Fibroblast of pulmonary artery (primary cell): ENCODE data around the gene SORCS2.
A peak's percentile ranks its signal among the peaks of the same experiment; 100 is the strongest.

ENCODE experiments used
- DNase-seq: peaks from one replicate; pipeline ENCODE4 v3.0.0-alpha.2; 2010; ENCODE audit warnings: low read depth
- H3K4me3 ChIP-seq: replicated peaks from 2 replicates; pipeline ENCODE4 v1.5.1; 2011; ENCODE audit warnings: low read depth, mild to moderate bottlenecking, control low read depth, low read length, moderate library complexity
- CTCF ChIP-seq: IDR thresholded peaks from 2 replicates; pipeline ENCODE4 v1.5.1; 2011; ENCODE audit warnings: mild to moderate bottlenecking, control low read depth, low read length, inconsistent platforms; ENCODE audit errors: missing control alignments

SORCS2 gene

GRCh38 chr4:7147661-7148310 is 44.6 kb upstream of the SORCS2 start:
- H3K4me3 ChIP-seq, result no peak overlapping the region
- no peak for TF ChIP-seq CTCF
- no peak for DNase-seq

GRCh38 chr4:7148337-7148736 is 44.0 kb upstream of the SORCS2 start:
- no peak for DNase-seq
- TF ChIP-seq CTCF, result no peak
- no peak overlapping the region for H3K4me3 ChIP-seq

DNA sequence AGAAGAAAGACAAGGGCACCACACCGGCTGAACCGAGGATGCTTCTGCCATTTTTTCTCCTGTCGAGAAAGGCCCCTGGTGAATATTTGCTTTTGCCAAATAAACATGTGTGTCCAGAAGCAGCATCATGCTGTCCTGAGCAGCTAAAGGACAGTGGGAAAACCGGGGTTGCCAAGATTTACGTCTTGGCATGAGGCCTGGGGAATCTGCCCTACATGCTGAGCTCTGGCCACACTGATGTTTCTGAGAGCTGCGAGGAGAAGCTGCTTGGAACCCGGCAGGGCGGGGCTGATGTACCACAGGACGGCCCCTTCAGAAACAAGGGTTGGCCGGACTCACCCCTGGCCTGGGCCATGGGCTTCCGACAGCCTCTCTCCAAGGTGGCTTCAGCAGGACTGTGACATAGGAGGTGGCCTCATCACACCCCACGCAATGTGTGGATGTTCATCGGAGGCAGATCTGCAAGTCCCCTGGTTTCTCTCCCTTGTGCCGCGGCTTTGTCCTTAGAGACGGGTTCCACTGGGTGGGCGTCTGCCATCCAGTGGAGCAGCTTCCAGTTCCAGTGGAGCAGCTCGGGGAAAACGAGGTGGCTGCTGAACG is 42.2 kb upstream of the SORCS2 start:
- TF ChIP-seq CTCF, result no peak
- DNase-seq, result no peak
- H3K4me3 ChIP-seq, result no peak overlapping the region

- TF ChIP-seq CTCF, result peak; percentile 10
- no peak overlapping the region for H3K4me3 ChIP-seq
- no peak for DNase-seq
Observed at GRCh38 chr4:7151668-7152227, 40.6 kb upstream of the SORCS2 start.

- H3K4me3 ChIP-seq, result no peak overlapping the region
- no peak for TF ChIP-seq CTCF
- DNase-seq, result no peak
Observed at GRCh38 chr4:7153711-7154110, 38.6 kb upstream of the SORCS2 start.

- DNase-seq, result no peak
- TF ChIP-seq CTCF, result no peak
- H3K4me3 ChIP-seq, result no peak overlapping the region
Observed at GRCh38 chr4:7154351-7154981, 37.9 kb upstream of the SORCS2 start.
